ENCODE results near the gene FBLN1.

FBLN1 gene

DNA sequence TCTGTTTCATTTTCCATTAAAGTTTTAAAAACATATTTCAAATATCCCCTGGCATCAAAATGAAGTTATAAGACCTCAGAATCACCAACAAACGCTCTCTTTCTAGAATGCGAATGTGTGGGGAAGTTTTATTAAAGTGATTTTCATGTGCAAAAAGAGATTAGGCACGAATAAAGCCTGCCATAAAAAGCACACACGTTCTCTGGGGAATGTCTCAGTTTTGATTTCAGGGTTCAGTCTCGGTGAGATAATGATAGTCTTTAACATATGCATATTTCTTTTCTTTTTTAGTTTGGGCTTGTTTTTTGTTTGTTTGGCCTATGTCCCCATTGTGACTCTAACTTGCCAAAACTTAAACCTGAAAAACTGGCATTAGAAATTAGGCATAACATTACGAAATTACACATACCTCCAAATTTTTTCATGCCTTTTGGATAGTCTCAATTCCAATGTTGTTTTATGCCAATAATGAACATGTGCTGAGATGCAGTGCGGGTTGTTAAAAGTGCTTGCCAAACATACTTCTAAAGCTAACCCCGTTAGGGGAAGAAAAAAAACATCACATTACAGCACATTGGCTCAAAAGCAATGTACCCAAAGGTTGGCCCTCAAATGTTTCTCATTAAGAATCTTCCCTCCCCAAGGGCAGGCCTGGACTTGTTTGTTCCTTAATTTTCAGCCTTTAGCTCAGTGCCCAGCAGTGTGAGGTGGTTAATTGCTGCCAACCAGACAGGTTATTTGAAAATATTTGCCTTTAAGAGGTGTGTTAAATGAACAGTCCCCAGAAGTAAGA is 33.2 kb upstream of the FBLN1 start:
- no peak for DNase-seq (ENCODE audit: insufficient read length, low spot score)
- TF ChIP-seq, protein P1, sequence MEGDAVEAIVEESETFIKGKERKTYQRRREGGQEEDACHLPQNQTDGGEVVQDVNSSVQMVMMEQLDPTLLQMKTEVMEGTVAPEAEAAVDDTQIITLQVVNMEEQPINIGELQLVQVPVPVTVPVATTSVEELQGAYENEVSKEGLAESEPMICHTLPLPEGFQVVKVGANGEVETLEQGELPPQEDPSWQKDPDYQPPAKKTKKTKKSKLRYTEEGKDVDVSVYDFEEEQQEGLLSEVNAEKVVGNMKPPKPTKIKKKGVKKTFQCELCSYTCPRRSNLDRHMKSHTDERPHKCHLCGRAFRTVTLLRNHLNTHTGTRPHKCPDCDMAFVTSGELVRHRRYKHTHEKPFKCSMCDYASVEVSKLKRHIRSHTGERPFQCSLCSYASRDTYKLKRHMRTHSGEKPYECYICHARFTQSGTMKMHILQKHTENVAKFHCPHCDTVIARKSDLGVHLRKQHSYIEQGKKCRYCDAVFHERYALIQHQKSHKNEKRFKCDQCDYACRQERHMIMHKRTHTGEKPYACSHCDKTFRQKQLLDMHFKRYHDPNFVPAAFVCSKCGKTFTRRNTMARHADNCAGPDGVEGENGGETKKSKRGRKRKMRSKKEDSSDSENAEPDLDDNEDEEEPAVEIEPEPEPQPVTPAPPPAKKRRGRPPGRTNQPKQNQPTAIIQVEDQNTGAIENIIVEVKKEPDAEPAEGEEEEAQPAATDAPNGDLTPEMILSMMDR (IDR thresholded peaks at IDR 0.05; ENCODE audit: insufficient read depth, missing control alignments) = no peak
- no peak for FAIRE-seq

DNA sequence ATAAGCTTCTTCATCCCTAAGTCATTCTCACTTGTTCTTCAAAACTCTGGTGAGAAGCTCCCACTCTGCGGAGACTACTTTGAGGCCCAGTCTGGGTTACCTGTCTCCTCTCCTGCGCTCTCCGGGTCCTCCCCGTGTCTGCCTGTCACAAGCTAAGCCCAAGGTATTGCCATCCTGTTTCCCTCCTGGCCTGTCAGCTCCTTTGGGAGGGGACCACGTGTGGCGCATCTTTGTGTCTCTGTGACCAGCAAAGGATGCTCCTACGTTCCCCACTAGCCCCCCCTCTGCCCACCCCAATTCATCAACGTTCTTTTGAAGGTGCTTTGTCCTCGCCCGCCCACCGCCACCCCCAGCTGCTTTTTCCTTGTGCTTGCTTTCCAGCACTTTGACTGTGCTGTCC is 31.8 kb upstream of the FBLN1 start:
- no peak for DNase-seq (ENCODE audit: insufficient read length, low spot score)
- TF ChIP-seq, protein P1 (IDR thresholded peaks at IDR 0.05; ENCODE audit: insufficient read depth, missing control alignments) = no peak
- no peak for FAIRE-seq

DNA sequence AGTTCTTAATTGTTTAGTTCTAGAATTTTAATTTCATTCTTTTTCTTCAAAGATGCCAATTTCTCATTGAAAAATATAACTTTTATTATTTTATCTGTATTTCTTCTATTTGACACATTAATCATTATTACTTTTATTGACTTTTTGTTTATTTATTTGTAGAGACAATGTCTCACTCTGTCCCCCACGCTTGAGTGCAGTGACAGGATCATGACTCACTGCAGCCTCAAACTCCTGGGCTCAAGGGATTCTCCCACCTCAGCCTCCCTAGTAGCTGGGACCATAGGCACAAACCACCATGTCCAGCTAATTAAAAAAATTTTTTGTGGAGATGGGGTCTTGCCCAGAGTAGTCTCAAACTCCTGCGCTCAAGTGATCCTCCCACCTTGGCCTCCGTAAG is 30.3 kb upstream of the FBLN1 start:
- no peak for FAIRE-seq
- TF ChIP-seq, protein P1 (IDR thresholded peaks at IDR 0.05; ENCODE audit: insufficient read depth, missing control alignments) = no peak
- no peak for DNase-seq (ENCODE audit: insufficient read length, low spot score)

DNA sequence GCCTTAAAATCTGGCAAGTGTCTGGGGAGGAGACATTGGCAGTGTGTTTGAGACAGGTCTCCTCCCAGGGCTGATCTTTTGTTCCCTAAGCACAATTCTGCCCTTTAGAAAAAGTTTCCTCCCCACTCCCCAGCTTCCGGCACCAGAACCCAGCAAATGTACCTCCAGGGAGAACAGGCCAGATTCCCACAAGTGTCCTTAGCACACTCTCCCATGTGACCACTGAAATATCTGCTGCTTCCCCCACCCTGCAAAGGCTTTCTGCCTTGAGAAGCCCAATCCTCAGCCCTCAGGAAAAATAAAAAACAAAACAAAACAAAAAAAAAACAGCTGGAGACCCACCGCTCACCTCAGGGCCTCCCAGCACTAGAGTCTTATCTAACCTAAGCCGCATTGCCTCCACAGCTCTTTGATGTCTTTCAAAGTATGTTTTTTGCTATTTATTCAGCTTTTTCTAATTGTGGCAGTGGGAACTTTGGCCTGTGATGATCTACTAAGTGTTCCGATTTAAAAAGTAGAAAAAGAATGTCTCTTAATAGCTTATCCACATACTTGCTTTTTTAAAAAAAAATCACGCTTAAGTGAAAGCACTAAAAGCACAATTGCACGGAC is 29.0 kb upstream of the FBLN1 start:
- FAIRE-seq (no peak), DNase-seq (ENCODE audit: insufficient read length, low spot score) (no peak)
- TF ChIP-seq, protein P1 (IDR thresholded peaks at IDR 0.05; ENCODE audit: insufficient read depth, missing control alignments) = no peak

DNA sequence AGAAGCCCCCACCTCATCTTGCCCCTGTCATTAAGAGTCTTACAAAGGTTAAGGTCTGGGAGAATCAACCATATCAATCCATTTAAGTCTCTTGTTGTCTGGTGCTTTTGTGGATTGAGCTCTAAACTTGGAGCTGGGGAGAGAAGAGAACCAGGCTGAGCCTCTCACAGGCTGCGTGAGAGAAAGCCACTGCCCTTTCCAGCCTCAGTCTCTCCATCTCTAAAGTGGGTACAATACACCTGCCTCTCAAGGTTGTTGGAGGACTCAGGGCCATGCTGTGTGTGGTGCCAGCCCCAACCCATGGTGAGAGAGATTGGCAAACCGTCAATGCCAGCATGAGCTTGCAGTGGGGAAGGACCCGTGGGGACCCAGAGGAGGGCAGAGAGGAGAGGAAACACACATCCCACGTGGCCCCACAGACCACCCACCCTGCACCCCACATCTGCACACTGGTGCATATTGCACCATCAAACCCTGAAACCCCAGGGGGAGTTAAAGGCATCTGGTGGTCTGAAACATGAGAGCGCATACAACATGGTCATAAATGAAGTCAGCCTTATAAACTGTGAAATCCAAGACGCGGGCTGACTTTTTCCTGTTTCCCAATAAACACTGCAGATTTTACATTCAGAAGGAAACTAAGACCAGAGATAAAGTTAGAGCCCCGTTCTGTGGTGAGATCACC is 27.5 kb upstream of the FBLN1 start:
- TF ChIP-seq, protein P1 (IDR thresholded peaks at IDR 0.05; ENCODE audit: insufficient read depth, missing control alignments) = no peak
- DNase-seq (ENCODE audit: insufficient read length, low spot score) = no peak
- no peak for FAIRE-seq

DNA sequence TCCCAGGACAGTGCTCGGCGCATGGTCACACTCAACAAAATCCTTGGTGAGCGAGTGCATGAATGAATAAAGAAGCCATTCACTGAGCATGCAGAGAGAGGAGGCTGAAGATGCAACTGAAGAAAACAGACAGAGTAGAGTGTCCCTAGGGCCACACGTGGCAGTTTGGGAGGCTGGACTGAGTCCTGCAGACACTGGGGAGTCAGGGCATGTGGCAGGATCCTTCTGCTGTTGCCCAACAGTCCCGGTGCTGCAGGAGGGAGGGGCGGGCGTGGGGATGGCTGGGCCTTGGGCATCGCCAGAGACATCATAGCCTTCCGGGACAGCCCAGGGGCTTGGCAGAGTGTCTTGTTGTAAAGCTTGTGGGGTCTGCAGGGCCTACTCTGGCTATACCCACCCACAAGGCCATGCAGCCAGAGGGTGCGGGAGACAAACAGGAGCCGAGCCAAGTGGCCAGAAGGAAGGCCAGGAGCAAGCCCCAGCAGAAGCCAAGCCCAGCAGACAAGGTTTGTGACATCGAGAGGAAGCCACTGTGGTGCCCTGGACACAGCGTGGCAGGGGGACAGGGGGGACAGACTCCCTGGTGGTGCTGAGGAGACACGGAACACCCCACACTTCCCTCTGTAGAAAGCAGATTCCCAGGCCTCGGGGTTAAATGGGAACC is 26.7 kb upstream of the FBLN1 start:
- no peak for DNase-seq (ENCODE audit: insufficient read length, low spot score)
- TF ChIP-seq, protein P1 (IDR thresholded peaks at IDR 0.05; ENCODE audit: insufficient read depth, missing control alignments) = no peak
- FAIRE-seq = no peak
